Measurements from ENCODE around the gene VPS26B. TPM values are rescaled to one million over a fixed set of nuclear protein-coding genes. Genes with fewer than 3 reads are reported as not detected.
A peak's percentile ranks its signal among the peaks of the same experiment; 100 is the strongest.

The VPS26B gene
- total and polyA plus RNA-seq, 9 of the 15 experiments (the other 6 are each of a cell fraction or from before 2014, with no cell fraction given), result 3.5 to 43.3 (median 27.4) TPM

- TF ChIP-seq ZNF609 (CRISPR knock-in tag; IDR thresholded peaks at IDR 0.05; ENCODE audit: borderline replicate concordance) (no peak), CCNT2 (IDR thresholded peaks at IDR 0.05; ENCODE audit: borderline replicate concordance, extremely low read depth, insufficient read length, low read depth, low read length) (no peak), CTCFL (IDR thresholded peaks at IDR 0.05; ENCODE audit: borderline replicate concordance, insufficient read depth, low read depth, low read length, poor library complexity, severe bottlenecking) (peak; percentile 20), CBFA2T2 (conservative IDR thresholded peaks at IDR 0.05) (no peak), ARID1B (IDR thresholded peaks at IDR 0.05) (peak; percentile 33), POLR2AphosphoS2 (IDR thresholded peaks at IDR 0.05; ENCODE audit: low read length) (no peak), CREB5 (CRISPR knock-in tag; IDR thresholded peaks at IDR 0.05) (no peak), TOE1 (IDR thresholded peaks at IDR 0.05; ENCODE audit: borderline replicate concordance) (peak; percentile 60; the same call in 1 of the 2 replicates), TOE1 (CRISPR knock-in tag; IDR thresholded peaks at IDR 0.05; ENCODE audit: borderline replicate concordance, low read depth) (no peak), CXXC5 (CRISPR knock-in tag; IDR thresholded peaks at IDR 0.05) (peak; percentile 97), RBFOX2 (IDR thresholded peaks at IDR 0.05; ENCODE audit: low read depth, low read length) (peak; percentile 93), NCOA4 (IDR thresholded peaks at IDR 0.05; ENCODE audit: partially characterized antibody) (no peak), ZSCAN29 (IDR thresholded peaks at IDR 0.05) (no peak), PBX2 (CRISPR knock-in tag; IDR thresholded peaks at IDR 0.05; ENCODE audit: low read depth) (no peak), PBX2 (tag; conservative IDR thresholded peaks at IDR 0.05; ENCODE audit: low read depth) (no peak)
Observed at GRCh38 chr11:134223836-134224709, at the start of gene VPS26B, which contains the start of gene NCAPD3 (continued).

Data from K562 (cell line).